GM18858 (cell line): Measurements from ENCODE around the gene AXDND1.
"Not testable (repeated sequence)": the region's sequence is repeated elsewhere in the genome, so short reads cannot be mapped to it uniquely, and the experiment has no call there.

ENCODE experiments used
- ATAC-seq: cut with Tn5 transposase; IDR thresholded peaks from one replicate; pipeline ENCODE4 v1.9.1; 2021; ENCODE audit not compliant: unreplicated experiment

Gene AXDND1

DNA sequence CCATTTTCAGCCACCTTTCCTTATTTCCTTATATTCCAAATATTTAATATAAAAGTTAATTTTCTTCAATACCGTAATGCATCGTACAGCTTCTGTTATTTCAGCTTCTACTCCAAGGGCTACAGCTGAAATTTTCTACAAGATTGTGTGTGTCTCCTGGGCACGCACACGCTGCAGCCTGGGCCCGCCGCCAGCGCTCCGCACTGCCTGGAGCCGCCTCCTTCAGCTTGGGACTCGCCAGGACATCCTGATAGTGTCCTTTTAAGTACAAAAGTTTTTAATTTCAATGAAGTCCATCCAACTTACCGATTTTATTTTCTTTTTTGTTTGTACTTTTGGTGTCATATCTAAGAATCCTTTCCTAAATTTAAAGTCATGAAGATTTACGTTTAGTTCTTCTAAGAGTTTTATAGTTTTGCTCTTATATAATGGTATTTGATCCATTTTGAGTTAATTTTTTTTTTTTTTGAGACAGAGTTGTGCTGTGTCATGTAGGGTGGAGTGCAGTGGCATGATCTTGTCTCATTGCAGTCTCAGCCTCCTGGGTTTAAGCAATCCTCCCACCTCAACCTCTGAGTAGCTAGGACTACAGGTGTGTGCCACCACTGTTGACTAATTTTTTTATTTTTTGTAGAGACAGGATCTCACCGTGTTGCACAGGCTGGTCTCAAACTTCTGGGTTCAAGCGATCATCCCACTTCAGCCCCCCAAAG lies 82.8 kb downstream of the AXDND1 start:
- ATAC-seq, result no peak

DNA sequence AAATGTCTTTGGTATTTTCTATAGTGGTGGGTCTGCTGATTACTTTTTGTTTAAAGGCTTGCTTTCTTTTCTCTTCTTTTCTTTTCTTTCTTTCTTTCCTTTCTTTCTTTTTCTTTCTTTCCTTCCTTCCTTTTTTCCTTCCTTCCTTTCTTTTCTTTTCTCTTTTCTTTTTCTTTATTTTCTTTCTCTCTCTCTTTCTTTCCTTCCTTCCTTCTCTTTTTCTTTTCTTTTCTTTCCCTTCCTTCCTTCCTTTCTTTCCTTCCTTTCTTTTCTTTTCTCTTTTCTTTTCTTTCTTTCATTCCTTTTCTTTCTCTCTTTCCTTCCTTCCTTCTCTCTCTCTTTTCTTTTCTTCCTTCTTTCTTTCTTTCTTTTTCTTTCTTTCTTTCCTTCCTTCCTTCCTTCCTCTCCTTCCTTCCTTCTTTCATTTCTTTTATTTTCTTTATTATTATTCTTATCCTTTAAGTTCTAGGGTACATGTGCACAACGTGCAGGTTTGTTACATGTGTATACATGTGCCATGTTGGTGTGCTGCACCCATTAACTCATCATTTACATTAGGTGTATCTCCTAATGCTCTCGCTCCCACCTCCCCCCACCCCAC lies 93.9 kb downstream of the AXDND1 start:
- ATAC-seq, result not testable (repeated sequence)

DNA sequence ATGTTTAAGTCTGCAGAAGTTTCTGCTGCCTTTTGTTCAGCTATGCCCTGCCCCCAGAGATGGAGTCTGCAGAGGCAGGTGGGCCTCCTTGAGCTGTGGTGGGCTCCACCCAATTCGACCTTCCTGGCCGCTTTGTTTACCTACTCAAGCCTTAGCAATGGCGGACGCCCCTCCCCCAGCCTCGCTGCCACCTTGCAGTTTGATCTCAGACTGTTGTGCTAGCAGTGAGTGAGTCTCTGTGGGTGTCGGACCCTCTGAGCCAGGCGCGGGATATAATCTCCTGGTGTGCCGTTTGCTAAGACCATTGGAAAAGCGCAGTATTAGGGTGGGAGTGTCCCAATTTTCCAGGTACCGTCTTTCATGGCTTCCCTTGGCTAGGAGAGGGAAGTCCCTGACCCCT lies 99.9 kb downstream of the AXDND1 start:
- ATAC-seq, result not testable (repeated sequence)

DNA sequence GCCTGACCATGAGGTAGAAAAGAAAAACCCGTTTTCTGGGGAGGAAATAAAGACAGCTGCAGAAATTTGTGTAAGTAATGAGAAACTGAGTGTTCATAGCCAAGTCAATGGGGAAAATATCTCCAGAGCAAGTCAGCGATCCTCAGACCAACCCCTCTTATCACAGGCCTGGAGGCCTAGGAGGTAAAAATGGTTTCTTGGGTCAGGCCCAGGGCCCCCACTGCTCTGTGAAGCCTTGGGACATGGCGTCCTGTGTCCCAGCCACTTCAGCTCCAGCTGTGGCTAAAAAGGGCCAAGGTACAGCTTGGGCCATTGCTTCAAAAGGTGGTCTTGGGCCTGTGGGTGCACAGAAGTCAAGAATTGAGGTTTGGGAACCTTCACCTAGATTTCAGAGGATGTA lies 108.9 kb downstream of the AXDND1 start:
- no peak for ATAC-seq

GRCh38 chr1:179476484-179476883 lies 110.7 kb downstream of the AXDND1 start:
- ATAC-seq, result no peak

DNA sequence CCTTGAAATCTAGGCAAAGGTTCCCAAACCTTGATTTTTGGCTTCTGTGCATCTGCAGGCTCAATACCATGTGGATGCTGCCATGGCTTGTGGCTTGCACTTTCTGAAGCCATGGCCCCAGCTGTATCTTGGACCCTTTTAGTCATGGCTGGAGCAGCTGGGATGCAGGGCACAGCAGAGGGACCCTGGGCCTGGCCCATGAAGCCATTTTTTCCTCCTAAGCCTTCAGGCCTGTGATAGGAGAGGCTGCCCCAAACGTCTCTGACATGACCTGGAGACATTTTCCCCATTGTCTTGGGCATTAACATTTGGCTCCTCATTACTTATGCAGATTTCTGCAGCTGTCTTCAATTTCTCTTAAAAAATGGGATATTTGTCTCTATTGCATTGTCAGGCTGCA lies 112.6 kb downstream of the AXDND1 start:
- no peak for ATAC-seq

DNA sequence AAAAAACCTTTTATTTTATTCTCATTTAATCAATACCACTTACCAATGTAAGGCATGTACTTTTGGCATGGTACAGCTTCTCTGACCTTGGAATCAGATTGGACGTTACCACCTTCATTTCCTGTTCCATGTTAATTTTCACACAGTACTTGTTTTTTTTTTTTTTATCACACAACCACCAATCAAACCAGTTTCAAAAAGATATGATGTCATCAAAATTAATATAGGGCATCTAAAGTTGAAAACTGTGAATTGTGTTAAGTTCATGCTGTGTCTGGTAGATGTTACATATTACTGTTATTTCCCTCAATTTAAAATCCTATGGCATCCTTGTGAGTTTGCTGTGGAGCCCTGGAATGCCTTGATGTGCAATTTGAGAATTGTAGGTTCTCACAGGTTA lies 124.8 kb downstream of the AXDND1 start:
- no peak for ATAC-seq

- ATAC-seq, result no peak
Measured at GRCh38 chr1:179493323-179493722, 127.6 kb downstream of the AXDND1 start.

DNA sequence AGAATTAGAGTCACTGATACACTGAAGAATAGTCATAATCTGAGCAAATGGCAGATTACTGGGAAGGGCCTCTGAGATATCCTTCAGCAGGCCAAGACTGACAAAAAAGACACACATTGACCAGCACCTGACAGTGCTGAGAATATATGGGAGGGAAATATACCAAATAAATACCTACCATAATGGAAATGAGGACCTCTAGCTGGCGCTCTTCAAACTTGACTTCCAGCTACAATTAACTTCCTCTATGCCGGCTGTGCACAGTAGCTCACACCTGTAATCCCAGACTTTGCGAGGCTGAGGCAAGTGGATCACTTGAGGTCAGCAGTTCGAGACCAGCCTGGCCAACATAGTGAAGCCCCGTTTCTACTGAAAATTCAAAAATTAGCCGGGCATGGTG lies 140.4 kb downstream of the AXDND1 start:
- no peak for ATAC-seq

- no peak for ATAC-seq
Measured at GRCh38 chr1:179509384-179509783, 143.6 kb downstream of the AXDND1 start.

- ATAC-seq, result peak; percentile 69
Measured at GRCh38 chr1:179510038-179510437, 144.3 kb downstream of the AXDND1 start.

GRCh38 chr1:179516976-179517705 lies 151.4 kb downstream of the AXDND1 start:
- ATAC-seq, result no peak

GRCh38 chr1:179518544-179518943 lies 152.8 kb downstream of the AXDND1 start:
- ATAC-seq, result not testable (repeated sequence)

DNA sequence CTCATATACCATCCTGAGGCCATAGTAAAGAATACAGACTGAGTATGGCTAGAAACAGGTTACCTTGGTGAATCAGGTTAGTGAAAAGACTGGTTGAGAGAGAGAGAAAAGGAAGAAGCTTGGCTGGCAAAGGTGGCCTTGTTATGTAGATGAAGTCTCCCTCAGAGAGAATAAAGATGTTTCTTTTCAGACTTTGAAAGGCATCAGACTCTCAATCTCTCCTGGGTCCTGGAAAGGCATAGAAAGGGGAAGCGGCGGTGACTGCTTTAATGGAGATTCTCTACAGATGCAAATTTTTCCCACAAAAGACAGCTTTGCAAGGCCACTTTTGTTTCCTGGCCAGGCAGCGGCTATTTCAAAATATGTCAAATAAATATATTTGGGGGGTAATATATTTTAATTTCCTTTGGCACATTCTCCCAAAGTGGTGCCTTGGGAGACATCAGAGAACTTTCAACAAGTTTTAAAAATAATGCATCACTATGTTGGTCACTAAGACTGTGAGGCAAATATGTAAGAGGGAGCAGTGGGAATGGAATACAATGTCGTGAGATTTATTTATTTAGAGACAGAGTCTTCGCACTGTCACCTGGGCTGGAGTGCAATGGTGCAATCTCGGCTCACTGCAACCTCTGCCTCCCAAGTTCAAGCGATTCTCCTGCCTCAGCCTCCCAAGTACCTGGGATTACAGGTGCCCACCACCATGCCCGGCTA lies 163.9 kb downstream of the AXDND1 start:
- no peak for ATAC-seq

DNA sequence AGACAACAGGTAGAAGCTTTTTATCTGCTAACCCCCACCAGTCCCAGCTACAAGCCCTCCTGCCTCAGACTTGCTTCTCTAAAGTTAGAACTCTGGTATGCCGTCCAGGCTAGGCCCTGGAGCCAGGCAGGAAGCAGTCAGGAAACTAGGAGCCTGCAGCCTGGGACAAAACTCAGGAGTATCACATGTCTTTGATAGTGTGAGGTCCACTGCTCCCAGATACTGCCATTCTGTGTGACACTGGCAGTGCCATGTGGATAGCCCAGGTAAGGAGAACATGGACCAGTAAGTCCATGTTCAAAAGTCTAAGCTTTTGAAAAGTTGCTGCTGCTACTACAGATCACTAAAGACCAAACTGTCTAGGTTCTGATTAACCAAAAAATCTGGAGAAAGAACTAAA lies 164.6 kb downstream of the AXDND1 start:
- no peak for ATAC-seq

DNA sequence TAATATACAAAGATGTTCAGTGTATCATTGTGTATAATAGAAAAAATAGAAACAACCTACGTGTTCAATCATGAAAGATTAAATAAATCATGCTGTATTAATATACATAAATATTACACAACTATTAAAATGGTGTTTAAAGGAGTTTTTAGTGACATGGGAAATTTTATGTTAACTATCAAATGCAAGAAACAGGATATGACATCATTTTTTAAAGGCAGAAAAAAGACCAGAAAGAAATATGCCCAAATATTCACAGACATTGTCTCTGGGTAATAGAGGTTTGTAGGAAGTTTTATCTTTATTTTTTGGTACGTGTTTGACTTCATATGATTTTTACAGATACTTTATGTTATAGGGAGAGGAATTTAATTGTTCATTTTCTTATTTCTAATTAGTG lies 176.0 kb downstream of the AXDND1 start:
- no peak for ATAC-seq

DNA sequence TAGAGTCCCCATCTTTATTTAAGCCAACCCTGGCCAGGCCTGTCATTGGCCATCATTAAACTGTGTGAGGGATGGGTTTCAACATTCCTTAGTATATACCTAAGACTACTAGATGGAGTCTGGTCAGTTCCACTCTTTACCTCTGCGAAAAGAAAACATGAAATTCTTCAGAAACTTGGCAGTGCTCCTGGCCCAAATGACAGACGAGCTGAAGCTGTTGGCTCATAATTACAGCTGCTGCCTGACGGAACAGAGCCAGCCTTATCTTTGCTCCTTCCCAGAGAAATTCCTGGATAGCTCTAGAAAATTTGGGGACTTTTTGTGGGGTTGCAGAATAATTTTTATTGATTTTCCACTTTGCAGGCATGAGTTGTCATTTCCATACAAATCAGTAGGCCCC lies 179.6 kb downstream of the AXDND1 start:
- ATAC-seq, result no peak

GRCh38 chr1:179547021-179547535 lies 181.3 kb downstream of the AXDND1 start:
- no peak for ATAC-seq

GRCh38 chr1:179548666-179549367 lies 183.0 kb downstream of the AXDND1 start:
- no peak for ATAC-seq

DNA sequence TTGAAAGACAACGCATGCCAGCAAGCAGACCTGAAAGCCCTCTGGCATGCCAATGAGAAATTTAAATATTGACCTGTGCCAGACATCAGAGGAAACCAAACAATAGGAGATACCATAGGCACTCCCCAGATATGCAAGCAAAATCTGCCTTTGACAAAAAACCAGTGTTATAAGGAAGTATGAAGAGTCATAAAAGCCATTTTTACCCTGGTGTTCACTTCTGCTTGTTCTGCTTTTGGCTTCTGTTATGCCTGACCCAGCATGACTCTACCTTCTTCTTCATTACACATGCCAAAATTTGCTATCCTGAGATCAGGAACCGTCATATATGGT lies 183.6 kb downstream of the AXDND1 start:
- ATAC-seq, result no peak
